Adrenal gland (tissue), 5 donors: Measurements from ENCODE around the gene SHB.

Experiments used
- POLR2A ChIP-seq, 2 donors: fragments of 450-650 bp; IDR thresholded peaks; one replicate each; pipeline ENCODE4 v1.6.1; 2017; ENCODE audit warnings: antibody characterized with exemption in 2 of 2, mild to moderate bottlenecking in 2 of 2, moderate library complexity in 1 of 2
- TF ChIP-seq, protein P1 (sequence below), 6 experiments: fragments of 450-650 bp in 4 of 6; fragments of 200-600 bp in 2 of 6; sonication (generic) in 1 of 6; IDR thresholded peaks; 1 replicate in 5 of 6; 2 replicates in 1 of 6; pipeline versions ENCODE4 v1.5.1 to v1.8.0; 2016 to 2021; ENCODE audit warnings: antibody characterized with exemption in 6 of 6, mild to moderate bottlenecking in 2 of 6, moderate library complexity in 1 of 6
- donor health status: DM: no; HTN: no; CAD: no.

DNA sequence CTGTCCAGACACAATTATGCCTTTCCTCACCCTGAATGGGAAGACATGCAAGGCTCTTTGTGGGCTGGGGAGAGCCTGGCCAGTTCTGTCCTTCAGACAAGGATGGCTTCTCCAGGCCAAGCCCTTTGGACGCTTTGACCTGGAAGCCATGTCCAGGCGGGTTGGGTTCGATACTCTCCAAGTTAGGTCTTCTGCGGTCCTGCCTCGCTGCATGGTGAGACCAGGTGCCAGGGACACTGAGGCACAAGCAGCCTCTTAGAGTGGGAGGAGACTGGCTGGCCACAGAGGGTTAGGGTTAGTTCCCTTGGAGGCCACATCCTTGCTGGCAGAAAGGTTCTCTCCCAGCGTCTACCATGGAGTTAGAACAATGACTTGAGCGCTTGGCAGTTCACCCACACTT, 67.6 kb downstream of the SHB start:
- TF ChIP-seq, protein P1, sequence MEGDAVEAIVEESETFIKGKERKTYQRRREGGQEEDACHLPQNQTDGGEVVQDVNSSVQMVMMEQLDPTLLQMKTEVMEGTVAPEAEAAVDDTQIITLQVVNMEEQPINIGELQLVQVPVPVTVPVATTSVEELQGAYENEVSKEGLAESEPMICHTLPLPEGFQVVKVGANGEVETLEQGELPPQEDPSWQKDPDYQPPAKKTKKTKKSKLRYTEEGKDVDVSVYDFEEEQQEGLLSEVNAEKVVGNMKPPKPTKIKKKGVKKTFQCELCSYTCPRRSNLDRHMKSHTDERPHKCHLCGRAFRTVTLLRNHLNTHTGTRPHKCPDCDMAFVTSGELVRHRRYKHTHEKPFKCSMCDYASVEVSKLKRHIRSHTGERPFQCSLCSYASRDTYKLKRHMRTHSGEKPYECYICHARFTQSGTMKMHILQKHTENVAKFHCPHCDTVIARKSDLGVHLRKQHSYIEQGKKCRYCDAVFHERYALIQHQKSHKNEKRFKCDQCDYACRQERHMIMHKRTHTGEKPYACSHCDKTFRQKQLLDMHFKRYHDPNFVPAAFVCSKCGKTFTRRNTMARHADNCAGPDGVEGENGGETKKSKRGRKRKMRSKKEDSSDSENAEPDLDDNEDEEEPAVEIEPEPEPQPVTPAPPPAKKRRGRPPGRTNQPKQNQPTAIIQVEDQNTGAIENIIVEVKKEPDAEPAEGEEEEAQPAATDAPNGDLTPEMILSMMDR (IDR thresholded peaks at IDR 0.05): no peak
- no peak for TF ChIP-seq POLR2A (IDR thresholded peaks at IDR 0.05)
